ENCODE results near the gene NPC1. TPM values are rescaled to one million over a fixed set of nuclear protein-coding genes. Genes with fewer than 3 reads are reported as not detected.

The NPC1 gene
- total RNA-seq, 2 donors from 2014 or later, result 43.6 to 44.9 TPM

GRCh38 chr18:23506393-23506792, 79.9 kb downstream of the NPC1 start:
- no peak overlapping the region for H3K9ac ChIP-seq (ENCODE audit: extremely low read depth, low read length, poor library complexity, severe bottlenecking)
- no peak overlapping the region for H3K4me3 Mint-ChIP-seq

GRCh38 chr18:23504720-23505119, 81.6 kb downstream of the NPC1 start:
- Histone ChIP-seq H3K27me3 (ENCODE audit: control insufficient read depth, insufficient read depth, low read length, poor library complexity, severe bottlenecking) (peaks cover 16% of the 10 kb centered on the region), H3K27ac (ENCODE audit: low read depth, low read length) (no peak overlapping the region), H3K9ac (ENCODE audit: extremely low read depth, low read length, poor library complexity, severe bottlenecking) (no peak overlapping the region), H3K4me3 (ENCODE audit: low read length) (peak overlapping the region; percentile 82), H3K9me3 (ENCODE audit: control insufficient read depth, low read length) (no peaks in the 10 kb centered on the region), H3K4me1 (ENCODE audit: control insufficient read depth, insufficient read depth, low read length) (no peaks in the 10 kb centered on the region), H3K36me3 (ENCODE audit: control insufficient read depth, insufficient read depth, low read length) (peaks cover 4% of the 10 kb centered on the region)
- peaks cover 30% of the 10 kb centered on the region for H3K27me3 Mint-ChIP-seq (ENCODE audit: insufficient read depth)
- H3K36me3 Mint-ChIP-seq (ENCODE audit: low read depth), result peaks cover 14% of the 10 kb centered on the region
- peaks cover 24% of the 10 kb centered on the region for H3K4me1 Mint-ChIP-seq
- no peak for TF ChIP-seq CTCF (conservative IDR thresholded peaks at IDR 0.05)
- no peaks in the 10 kb centered on the region for H3K9me3 Mint-ChIP-seq
- 97 to 100% methylated on average over 3 of the region's 3 CpGs for WGBS, 2 experiments (ENCODE audit: insufficient coverage in 1 of 2, insufficient read length in 1 of 2)
- no peak for DNase-seq
- H3K27ac Mint-ChIP-seq, result no peak overlapping the region
- H3K4me3 Mint-ChIP-seq, result peak overlapping the region; percentile 76

More at GRCh38 chr18:23506393-23506792, 79.9 kb downstream of the NPC1 start:
- peaks cover 4% of the 10 kb centered on the region for H3K9me3 ChIP-seq (ENCODE audit: control insufficient read depth, low read length)
- no peaks in the 10 kb centered on the region for H3K4me1 ChIP-seq (ENCODE audit: control insufficient read depth, insufficient read depth, low read length)
- no peak for TF ChIP-seq CTCF (conservative IDR thresholded peaks at IDR 0.05)
- Mint-ChIP-seq H3K36me3 (ENCODE audit: low read depth) (peaks cover 29% of the 10 kb centered on the region), H3K27me3 (ENCODE audit: insufficient read depth) (peaks cover 24% of the 10 kb centered on the region), H3K4me1 (peaks cover 24% of the 10 kb centered on the region), H3K27ac (no peak overlapping the region), H3K9me3 (peaks cover 2% of the 10 kb centered on the region)
- H3K27ac ChIP-seq (ENCODE audit: low read depth, low read length), result no peak overlapping the region
- no peak for DNase-seq
- H3K27me3 ChIP-seq (ENCODE audit: control insufficient read depth, insufficient read depth, low read length, poor library complexity, severe bottlenecking), result peaks cover 11% of the 10 kb centered on the region
- no peak overlapping the region for H3K4me3 ChIP-seq (ENCODE audit: low read length)
- peaks cover 19% of the 10 kb centered on the region for H3K36me3 ChIP-seq (ENCODE audit: control insufficient read depth, insufficient read depth, low read length)
- WGBS, 2 experiments (ENCODE audit: insufficient coverage in 1 of 2, insufficient read length in 1 of 2), result 65 to 76% methylated on average over 4 to 6 of the region's 6 CpGs

GRCh38 chr18:23503963-23504344, 82.4 kb downstream of the NPC1 start:
- Histone ChIP-seq H3K27ac (ENCODE audit: low read depth, low read length) (no peak overlapping the region), H3K9ac (ENCODE audit: extremely low read depth, low read length, poor library complexity, severe bottlenecking) (peak overlapping the region; percentile 71), H3K27me3 (ENCODE audit: control insufficient read depth, insufficient read depth, low read length, poor library complexity, severe bottlenecking) (peaks cover 16% of the 10 kb centered on the region), H3K9me3 (ENCODE audit: control insufficient read depth, low read length) (no peaks in the 10 kb centered on the region), H3K36me3 (ENCODE audit: control insufficient read depth, insufficient read depth, low read length) (peaks cover 4% of the 10 kb centered on the region), H3K4me3 (ENCODE audit: low read length) (peak overlapping the region; percentile 82), H3K4me1 (ENCODE audit: control insufficient read depth, insufficient read depth, low read length) (no peaks in the 10 kb centered on the region)
- no peak for TF ChIP-seq CTCF (conservative IDR thresholded peaks at IDR 0.05)
- Mint-ChIP-seq H3K27ac (peak overlapping the region; percentile 63), H3K27me3 (ENCODE audit: insufficient read depth) (peaks cover 30% of the 10 kb centered on the region), H3K36me3 (ENCODE audit: low read depth) (peaks cover 14% of the 10 kb centered on the region), H3K4me1 (peaks cover 24% of the 10 kb centered on the region), H3K4me3 (peak overlapping the region; percentile 76), H3K9me3 (no peaks in the 10 kb centered on the region)
- 11 to 12% methylated on average over 18 to 21 of the region's 21 CpGs for WGBS, 2 experiments (ENCODE audit: insufficient coverage in 1 of 2, insufficient read length in 1 of 2)
- no peak for DNase-seq

Data from endodermal cell (in vitro differentiated cells).